H1 (cell line): ENCODE data around the gene CREG2. TPM values are rescaled to one million over a fixed set of nuclear protein-coding genes. Genes with fewer than 3 reads are reported as not detected.

Source experiments
- CTCF ChIA-PET: fragments of 300-600 bp; sonication (Branson Sonifier 250); formaldehyde crosslinking; loops from one replicate; lab custom pipeline; 2021; ENCODE audit not compliant: partially characterized antibody; lab: Charles Lee
- POLR2A ChIA-PET: fragments of 300-600 bp; sonication (Branson Sonifier 250); formaldehyde crosslinking; loops from one replicate; lab custom pipeline; 2021; ENCODE audit warnings: inconsistent platforms; ENCODE audit not compliant: partially characterized antibody; lab: Charles Lee
- DNase-seq, 2 experiments: peaks; one replicate each; pipeline versions ENCODE4 v3.0.0 to v3.0.0-alpha.2; 2010 to 2022; ENCODE audit warnings: low spot score in 2 of 2, low read depth in 1 of 2, mixed read lengths in 1 of 2
- FAIRE-seq: peaks from 2 replicates; lab custom pipeline; 2011; peaks lifted over from hg19 to GRCh38; lab: Jason Lieb, UNC
- H2AFZ ChIP-seq: 2 replicates; pipeline ENCODE4 v1.8.1; 2012; ENCODE audit warnings: low read length, inconsistent platforms
- H2AK5ac ChIP-seq: 2 replicates; pipeline ENCODE4 v1.6.1; 2013; ENCODE audit warnings: low read depth, low read length
- H2BK120ac ChIP-seq: replicated peaks from 2 replicates; pipeline ENCODE3; 2013; ENCODE audit warnings: low read depth, low read length, inconsistent platforms
- H2BK12ac ChIP-seq: 2 replicates; pipeline ENCODE4 v1.6.1; 2013; ENCODE audit warnings: low read depth, low read length
- H2BK15ac ChIP-seq: 2 replicates; pipeline ENCODE4 v1.6.1; 2013; ENCODE audit warnings: low read length
- H2BK20ac ChIP-seq: 2 replicates; pipeline ENCODE4 v1.6.1; 2013; ENCODE audit warnings: low read length
- H2BK5ac ChIP-seq: 2 replicates; pipeline ENCODE4 v1.6.1; 2013; ENCODE audit warnings: low read depth, low read length
- H3K14ac ChIP-seq: 2 replicates; pipeline ENCODE4 v1.6.1; 2013; ENCODE audit warnings: inconsistent platforms; ENCODE audit not compliant: insufficient read length
- H3K18ac ChIP-seq: 2 replicates; pipeline ENCODE4 v1.6.1; 2013; ENCODE audit warnings: low read length; ENCODE audit errors: extremely low read depth
- H3K23ac ChIP-seq: 2 replicates; pipeline ENCODE4 v1.6.1; 2013; ENCODE audit warnings: inconsistent platforms; ENCODE audit not compliant: insufficient read length
- H3K23me2 ChIP-seq: 2 replicates; pipeline ENCODE4 v1.6.1; 2013; ENCODE audit warnings: low read depth, low read length
- H3K27ac ChIP-seq: 2 replicates; pipeline ENCODE4 v1.6.1; 2011; ENCODE audit warnings: low read depth, low read length, inconsistent platforms
- H3K27me3 ChIP-seq, 4 experiments: replicated peaks in 1 of 4; 1 replicate in 1 of 4; 2 replicates in 3 of 4; pipeline versions ENCODE4 v1.6.1 to v1.8.1; 2011 to 2013; ENCODE audit warnings: low read length in 3 of 4, mild to moderate bottlenecking in 3 of 4, inconsistent platforms in 2 of 4, mixed read lengths in 2 of 4, moderate library complexity in 1 of 4; ENCODE audit not compliant: control insufficient read depth in 3 of 4, insufficient read depth in 3 of 4; ENCODE audit errors: extremely low read depth in 1 of 4
- H3K36me3 ChIP-seq, 4 experiments: 2 replicates each; pipeline versions ENCODE4 v1.6.1 to v1.8.1; 2011 to 2013; ENCODE audit warnings: mild to moderate bottlenecking in 4 of 4, low read length in 3 of 4, moderate library complexity in 2 of 4, control low read depth in 1 of 4, inconsistent platforms in 1 of 4; ENCODE audit not compliant: insufficient read depth in 4 of 4, control insufficient read depth in 2 of 4
- H3K4ac ChIP-seq: replicated peaks from 2 replicates; pipeline ENCODE3; 2013; ENCODE audit warnings: low read length, low read depth, mixed read lengths, inconsistent platforms; ENCODE audit not compliant: insufficient read length
- H3K4me1 ChIP-seq, 4 experiments: replicated peaks in 1 of 4; 1 replicate in 1 of 4; 2 replicates in 3 of 4; pipeline versions ENCODE4 v1.6.1 to v1.8.1; 2011 to 2013; ENCODE audit warnings: low read length in 3 of 4, inconsistent platforms in 2 of 4, mixed read lengths in 1 of 4; ENCODE audit not compliant: insufficient read depth in 4 of 4, control insufficient read depth in 3 of 4
- H3K4me2 ChIP-seq, 2 experiments: 2 replicates each; pipeline versions ENCODE4 v1.6.1 to v1.8.1; 2011 to 2013; ENCODE audit warnings: low read depth in 2 of 2, low read length in 2 of 2, control low read depth in 1 of 2, inconsistent platforms in 1 of 2, mild to moderate bottlenecking in 1 of 2; ENCODE audit not compliant: insufficient read depth in 1 of 2
- H3K4me3 ChIP-seq, 4 experiments: fragments of 200-600, 300-600 bp in 1 of 4; sonication (generic), shearing (Covaris generic), sonication (Bioruptor Twin) in 1 of 4; 2 replicates each; pipeline versions ENCODE4 v1.5.1 to v1.8.1; 2011 to 2016; ENCODE audit warnings: low read length in 4 of 4, low read depth in 3 of 4, control low read depth in 2 of 4, inconsistent platforms in 2 of 4, mild to moderate bottlenecking in 2 of 4, mixed read lengths in 1 of 4, moderate library complexity in 1 of 4; ENCODE audit not compliant: insufficient read depth in 2 of 4; ENCODE audit errors: extremely low read depth in 1 of 4
- H3K56ac ChIP-seq: replicated peaks from 2 replicates; pipeline ENCODE3; 2013; ENCODE audit warnings: low read depth, mild to moderate bottlenecking, mixed read lengths, low read length, inconsistent platforms; ENCODE audit not compliant: insufficient read length
- H3K79me1 ChIP-seq: 2 replicates; pipeline ENCODE4 v1.6.1; 2013; ENCODE audit warnings: low read depth, low read length, control low read depth
- H3K79me2 ChIP-seq, 2 experiments: 2 replicates each; pipeline versions ENCODE4 v1.6.1 to v1.8.1; 2012 to 2013; ENCODE audit warnings: low read length in 2 of 2, mild to moderate bottlenecking in 2 of 2, inconsistent platforms in 1 of 2; ENCODE audit not compliant: insufficient read depth in 2 of 2, control insufficient read depth in 1 of 2
- H3K9ac ChIP-seq, 4 experiments: replicated peaks in 1 of 4; 1 replicate in 1 of 4; 2 replicates in 3 of 4; pipeline versions ENCODE4 v1.6.1 to v1.8.1; 2011 to 2013; ENCODE audit warnings: low read depth in 3 of 4, low read length in 3 of 4, control low read depth in 2 of 4, mild to moderate bottlenecking in 2 of 4, moderate library complexity in 2 of 4, inconsistent platforms in 1 of 4; ENCODE audit errors: extremely low read depth in 1 of 4
- H3K9me3 ChIP-seq, 2 experiments: 2 replicates each; pipeline versions ENCODE4 v1.6.1 to v1.8.1; 2012 to 2013; ENCODE audit warnings: mild to moderate bottlenecking in 2 of 2, moderate library complexity in 2 of 2, control low read depth in 1 of 2, inconsistent platforms in 1 of 2, low read depth in 1 of 2, low read length in 1 of 2, mixed read lengths in 1 of 2; ENCODE audit not compliant: insufficient read depth in 2 of 2
- H4K20me1 ChIP-seq, 2 experiments: replicated peaks in 1 of 2; 2 replicates each; pipeline versions ENCODE3 to v1.8.1; 2011 to 2013; ENCODE audit warnings: inconsistent platforms in 2 of 2, low read length in 2 of 2, mild to moderate bottlenecking in 1 of 2; ENCODE audit not compliant: insufficient read depth in 2 of 2, control insufficient read depth in 1 of 2
- H4K5ac ChIP-seq: 2 replicates; pipeline ENCODE4 v1.6.1; 2013; ENCODE audit warnings: low read length, low read depth, mixed read lengths, inconsistent platforms; ENCODE audit not compliant: insufficient read length
- H4K8ac ChIP-seq: 2 replicates; pipeline ENCODE4 v1.8.0; 2013; ENCODE audit warnings: mild to moderate bottlenecking, moderate library complexity, low read length, inconsistent platforms; ENCODE audit not compliant: insufficient read depth; ENCODE audit errors: extremely low read depth
- H4K91ac ChIP-seq: replicated peaks from 2 replicates; pipeline ENCODE3; 2013; ENCODE audit warnings: low read length, mixed read lengths, inconsistent platforms; ENCODE audit not compliant: insufficient read length
- BCL11A ChIP-seq, 2 experiments: IDR thresholded peaks; one replicate each; pipeline ENCODE4 v1.6.1; 2011; ENCODE audit warnings: low read depth in 2 of 2, low read length in 2 of 2, mild to moderate bottlenecking in 2 of 2
- BRCA1 ChIP-seq: IDR thresholded peaks from 2 replicates; pipeline ENCODE4 v1.6.1; 2012; ENCODE audit warnings: low read depth, low read length, improper control_type of control experiment
- CHD1 ChIP-seq: IDR thresholded peaks from 2 replicates; pipeline ENCODE4 v1.6.1; 2012; ENCODE audit warnings: low read depth, low read length, improper control_type of control experiment
- CHD2 ChIP-seq: IDR thresholded peaks from 2 replicates; pipeline ENCODE4 v1.6.1; 2012; ENCODE audit warnings: low read length, improper control_type of control experiment
- GTF2F1 ChIP-seq: IDR thresholded peaks from 2 replicates; pipeline ENCODE4 v1.6.1; 2012; ENCODE audit warnings: low read depth, low read length, improper control_type of control experiment, borderline replicate concordance
- JUN ChIP-seq: IDR thresholded peaks from 2 replicates; pipeline ENCODE4 v1.6.1; 2011; ENCODE audit warnings: low read depth, mild to moderate bottlenecking, improper control_type of control experiment, low read length
- NANOG ChIP-seq: IDR thresholded peaks from 2 replicates; pipeline ENCODE4 v1.6.1; 2011; ENCODE audit warnings: low read length, low read depth, mild to moderate bottlenecking, inconsistent platforms; ENCODE audit not compliant: insufficient read depth, poor library complexity, severe bottlenecking
- POLR2AphosphoS5 ChIP-seq: IDR thresholded peaks from 2 replicates; pipeline ENCODE4 v1.6.1; 2011; ENCODE audit warnings: low read depth, low read length
- POU5F1 ChIP-seq: IDR thresholded peaks from 2 replicates; pipeline ENCODE4 v1.6.1; 2011; ENCODE audit warnings: low read depth, mild to moderate bottlenecking, low read length, moderate library complexity
- RFX5 ChIP-seq: IDR thresholded peaks from 2 replicates; pipeline ENCODE4 v1.6.1; 2011; ENCODE audit warnings: low read depth, low read length, improper control_type of control experiment, borderline replicate concordance
- RXRA ChIP-seq: IDR thresholded peaks from 2 replicates; pipeline ENCODE4 v1.6.1; 2011; ENCODE audit warnings: low read depth, mild to moderate bottlenecking, low read length, moderate library complexity; ENCODE audit not compliant: insufficient read depth
- SIN3A ChIP-seq, 2 experiments: IDR thresholded peaks in 1 of 2; conservative IDR thresholded peaks in 1 of 2; 2 replicates each; pipeline ENCODE4 v1.6.1; 2011 to 2012; ENCODE audit warnings: low read length in 2 of 2, improper control_type of control experiment in 1 of 2, low read depth in 1 of 2, mild to moderate bottlenecking in 1 of 2
- SP2 ChIP-seq: IDR thresholded peaks from 2 replicates; pipeline ENCODE4 v1.6.1; 2012; ENCODE audit warnings: mild to moderate bottlenecking, low read length, inconsistent platforms
- TBP ChIP-seq: IDR thresholded peaks from 2 replicates; pipeline ENCODE4 v1.6.1; 2011; ENCODE audit warnings: low read depth, low read length, improper control_type of control experiment
- TCF12 ChIP-seq: IDR thresholded peaks from 2 replicates; pipeline ENCODE4 v1.6.1; 2011; ENCODE audit warnings: low read depth, mild to moderate bottlenecking, low read length
- TEAD4 ChIP-seq: IDR thresholded peaks from 2 replicates; pipeline ENCODE4 v1.6.1; 2012; ENCODE audit warnings: low read depth, low read length, inconsistent platforms, mixed read lengths
- WGBS, 2 experiments: shearing (Covaris generic) in 1 of 2; methylation state at CpG; one replicate each; pipeline versions ENCODE4 v1.1.6 to v1.1.7; 2013 to 2015; ENCODE audit warnings: low lambda C conversion rate in 2 of 2, mixed read lengths in 2 of 2, inconsistent platforms in 1 of 2, low coverage in 1 of 2, missing lambda C conversion rate in 1 of 2; ENCODE audit not compliant: insufficient replicate concordance in 2 of 2, insufficient coverage in 1 of 2, insufficient read length in 1 of 2; ENCODE audit errors: extremely low coverage in 1 of 2, missing lambda C conversion rate in 1 of 2; 5-methylcytosine and 5-hydroxymethylcytosine counted together
- polyA plus RNA-seq, 7 experiments: library from polyadenylated mRNA; depleted of rRNA in 3 of 7; stranded (reverse) in 5 of 7; unstranded in 2 of 7; fragments of >200 nt in 5 of 7; fragments of 200-250 nt in 2 of 7; gene quantifications; 1 replicate in 5 of 7; 2 replicates in 1 of 7; 4 replicates in 1 of 7; pipeline versions ENCODE4 v1.2.1 to v1.2.3, GENCODE V29; 2011 to 2013; ENCODE audit warnings: missing spikeins in 2 of 7, mixed read lengths in 2 of 7
- total RNA-seq: library from RNA; stranded (reverse); fragmentation: NEBNext Ultra II Directional; extraction: Animal tissue kit (Norgen Biotek cat#: 25700); gene quantifications from 2 replicates; pipeline ENCODE4 v1.2.1, GENCODE V29; 2021

The CREG2 gene
- total and polyA plus RNA-seq, 2 of the 8 experiments (the other 6 are each of a cell fraction or from before 2014, with no cell fraction given) = 2.0 to 2.2 TPM

DNA sequence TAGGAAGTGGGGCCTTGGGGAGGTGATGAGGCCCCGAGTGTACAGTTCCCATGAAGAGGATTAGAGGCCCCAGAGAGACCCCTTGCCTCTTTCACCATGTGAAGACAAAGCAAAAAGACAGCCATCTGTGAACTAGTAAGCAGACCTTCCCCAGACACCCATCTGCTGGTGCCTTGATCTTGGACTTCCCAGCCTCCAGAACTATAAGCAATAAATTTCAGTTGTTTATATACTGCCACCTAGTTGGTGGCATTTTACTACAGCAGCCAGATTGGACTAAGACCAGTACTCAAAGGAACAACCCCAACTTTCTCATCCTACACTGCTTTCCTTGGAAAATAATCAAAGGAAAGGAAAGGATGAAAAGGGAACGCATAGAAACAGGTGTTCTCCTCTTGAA, 27.9 kb upstream of the CREG2 start:
- Histone ChIP-seq H2BK15ac (no peak overlapping the region), H3K27me3 (no peaks in the 10 kb centered on the region), H3K9ac (no peak overlapping the region), H3K18ac (no peak overlapping the region), H2BK120ac (no peak overlapping the region), H4K91ac (no peak overlapping the region), H3K27ac (no peak overlapping the region), H3K4me2 (no peak overlapping the region), H3K23ac (no peak overlapping the region), H2BK5ac (no peak overlapping the region), H2AFZ (no peak overlapping the region), H4K8ac (no peak overlapping the region), H3K56ac (no peak overlapping the region), H3K79me2 (no peaks in the 10 kb centered on the region), H3K14ac (no peak overlapping the region), H4K5ac (no peak overlapping the region), H3K4me1 (peaks cover 0 to 3% (median under 1%) of the 10 kb centered on the region in 4 experiments; a peak in 3 of 7 replicates), H2BK20ac (no peak overlapping the region), H3K23me2 (peaks cover under 1% of the 10 kb centered on the region; the same call in 1 of the 2 replicates), H2BK12ac (no peak overlapping the region), H3K36me3 (no peaks in the 10 kb centered on the region), H3K79me1 (no peaks in the 10 kb centered on the region), H3K9me3 (peaks cover 0 to 6% of the 10 kb centered on the region in 2 experiments; a peak in 1 of 4 replicates), H2AK5ac (no peak overlapping the region), H3K4ac (no peak overlapping the region), H4K20me1 (peaks cover 0 to 3% of the 10 kb centered on the region in 2 experiments), H3K4me3 (no peak overlapping the region)
- ChIA-PET CTCF (interaction anchor here (0.6 to 1.2 kb wide), 2 partner anchors 51 to 74 kb away, joined by 3 to 4 read pairs; no protein-coding TSS in a partner anchor), POLR2A (no interaction called here)
- no peak for DNase-seq
- no peak for FAIRE-seq
- WGBS, 2 experiments = 90% methylated on average over 2 of the region's 2 CpGs; no CpG with 5 or more reads in 1 of the 2 experiments
- no peak for TF ChIP-seq CHD1
- TF ChIP-seq SP2 = no peak
- TF ChIP-seq BRCA1 = no peak
- no peak for TF ChIP-seq GTF2F1
- no peak for TF ChIP-seq POLR2AphosphoS5
- no peak for TF ChIP-seq CHD2
- TF ChIP-seq RFX5 = no peak
- no peak for TF ChIP-seq SIN3A (conservative IDR thresholded peaks at IDR 0.05 in 1 of 2, IDR thresholded peaks at IDR 0.05 in 1 of 2; ENCODE audit: low read depth in 1 of 2, low read length in 2 of 2)
- TF ChIP-seq JUN = no peak
- TF ChIP-seq TCF12 = no peak
- no peak for TF ChIP-seq TBP
- no peak for TF ChIP-seq NANOG
- TF ChIP-seq POU5F1 = no peak
- TF ChIP-seq BCL11A (IDR thresholded peaks at IDR 0.05; ENCODE audit: low read depth in 2 of 2, low read length in 2 of 2) = no peak
- TF ChIP-seq TEAD4 = no peak
- no peak for TF ChIP-seq RXRA
